GM19467 (cell line): Measurements from ENCODE around the gene TTC28.
"Not testable (repeated sequence)": the region's sequence is repeated elsewhere in the genome, so short reads cannot be mapped to it uniquely, and the experiment has no call there.

Source experiments
- ATAC-seq: cut with Tn5 transposase; IDR thresholded peaks from one replicate; pipeline ENCODE4 v1.9.1; 2021; ENCODE audit warnings: mild to moderate bottlenecking, moderate library complexity; ENCODE audit not compliant: unreplicated experiment

The TTC28 gene

DNA sequence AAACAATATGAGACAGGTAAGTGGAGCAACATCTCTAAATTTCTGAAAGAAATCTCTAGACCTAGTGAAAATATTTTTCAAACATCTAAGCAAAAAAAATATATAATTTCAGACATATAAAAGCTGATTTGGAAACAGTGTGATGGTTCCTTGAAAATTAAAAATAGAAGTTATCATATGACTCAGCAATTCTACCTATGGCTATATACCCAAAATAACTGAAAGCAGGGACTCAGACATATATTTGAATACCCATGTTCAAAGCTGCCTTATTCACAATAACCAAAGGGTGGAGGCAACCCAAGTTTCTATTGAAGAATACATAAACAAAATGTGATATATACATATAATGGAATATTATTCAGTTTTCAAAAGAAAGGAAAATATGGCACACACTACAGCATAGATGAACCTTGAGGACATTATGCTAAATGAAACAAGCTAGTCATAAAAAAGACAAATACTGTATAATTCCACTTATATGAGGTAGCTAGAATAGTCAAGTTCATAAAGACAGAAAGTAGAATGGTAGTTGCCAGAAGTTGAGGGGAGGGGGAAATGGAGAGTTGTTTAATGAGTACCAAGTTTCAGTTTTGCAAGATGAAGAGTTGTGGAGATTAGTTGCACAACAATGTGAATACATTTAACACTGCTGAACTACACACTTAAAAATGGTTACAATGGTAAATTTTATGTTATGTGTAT lies 300.4 kb downstream of the TTC28 start:
- no peak for ATAC-seq

DNA sequence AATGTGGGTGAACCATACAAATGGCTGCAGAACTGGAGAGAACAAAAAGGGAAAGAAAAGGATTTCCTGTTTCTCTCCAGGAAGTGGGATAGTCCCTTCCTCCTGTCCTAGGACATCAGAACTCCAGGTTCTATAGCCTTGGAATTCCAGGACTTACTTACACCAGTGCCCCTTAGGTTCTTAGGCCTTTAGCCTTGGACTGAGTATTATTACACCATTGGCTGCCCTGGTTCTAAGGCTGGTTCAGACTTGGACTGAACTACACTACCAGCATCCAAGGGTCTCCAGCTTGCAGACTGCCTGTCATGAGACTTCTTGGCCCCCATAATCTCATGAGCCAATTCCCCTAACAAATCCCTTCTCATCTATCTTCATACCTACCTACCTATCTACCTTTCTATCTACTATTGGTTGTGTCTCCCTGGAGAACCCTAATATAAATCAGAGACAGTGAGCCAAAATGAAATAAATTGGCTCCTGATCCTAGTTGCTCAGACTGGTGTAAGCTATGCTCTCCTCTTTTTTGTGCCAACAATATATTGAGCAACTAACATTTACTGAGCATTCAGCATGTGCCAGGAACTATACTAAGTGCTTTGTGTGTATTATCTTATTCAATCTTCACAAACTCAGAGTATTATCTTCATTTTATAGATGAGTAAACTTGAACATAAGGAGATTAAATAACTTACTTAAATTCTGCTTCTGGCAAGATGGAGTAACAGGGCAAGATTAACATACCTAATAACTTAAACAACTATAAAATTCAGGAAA lies 303.7 kb downstream of the TTC28 start:
- ATAC-seq, result no peak

DNA sequence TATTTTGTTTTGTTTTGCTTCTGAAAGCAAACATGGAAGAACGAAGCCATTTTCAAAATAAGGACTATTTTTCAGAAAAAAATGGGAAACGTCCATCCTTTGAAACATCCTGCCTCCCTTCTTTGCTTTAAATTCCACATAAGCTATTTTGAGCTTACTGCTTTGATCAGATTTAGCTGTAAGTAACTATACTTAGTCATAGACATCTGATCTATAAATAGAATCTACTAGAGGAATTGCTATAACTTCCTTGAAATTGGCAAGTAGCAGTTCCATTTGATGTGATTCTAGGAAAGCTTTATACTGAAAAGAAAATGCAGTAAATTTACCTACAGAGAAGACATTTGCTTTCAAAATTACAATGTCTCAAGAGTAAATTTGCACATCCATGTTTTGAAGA lies 305.8 kb downstream of the TTC28 start:
- ATAC-seq, result no peak

DNA sequence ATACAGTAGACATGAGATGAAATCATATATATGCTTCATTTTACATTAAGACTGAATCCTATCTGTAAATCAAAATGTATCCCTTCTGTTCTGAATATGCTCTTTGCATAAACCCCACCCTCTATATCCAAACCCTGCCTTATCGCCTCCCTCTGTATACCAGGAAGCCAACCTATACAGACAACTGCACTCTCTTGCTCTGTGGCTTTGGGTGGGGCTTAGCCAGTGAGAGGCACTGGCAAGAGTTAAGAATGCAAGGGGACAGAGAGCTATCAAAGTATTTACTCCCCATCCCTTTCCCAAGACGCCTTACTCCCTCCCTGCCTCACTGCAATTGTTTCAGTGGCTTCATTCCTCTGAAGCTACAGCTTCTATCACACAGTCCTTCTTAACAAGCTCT lies 309.8 kb downstream of the TTC28 start:
- ATAC-seq, result no peak

DNA sequence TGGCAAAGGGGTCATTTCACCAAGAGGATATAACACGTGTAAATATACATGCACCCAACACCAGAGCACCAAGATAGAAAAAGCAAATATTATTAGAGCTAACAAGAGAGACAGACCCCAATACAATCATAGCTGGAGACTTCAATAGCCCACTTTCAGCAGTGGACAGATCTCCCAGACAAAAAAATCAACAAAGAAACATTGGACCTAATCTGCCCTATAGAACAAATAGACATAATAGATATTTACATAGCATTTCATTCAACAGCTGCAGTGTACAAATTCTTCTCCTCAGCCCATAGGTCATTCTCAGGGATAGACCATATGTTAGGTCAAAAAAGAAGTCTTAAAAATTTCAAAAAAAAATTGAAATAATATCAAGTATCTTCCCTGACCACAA lies 312.8 kb downstream of the TTC28 start:
- ATAC-seq, result no peak

DNA sequence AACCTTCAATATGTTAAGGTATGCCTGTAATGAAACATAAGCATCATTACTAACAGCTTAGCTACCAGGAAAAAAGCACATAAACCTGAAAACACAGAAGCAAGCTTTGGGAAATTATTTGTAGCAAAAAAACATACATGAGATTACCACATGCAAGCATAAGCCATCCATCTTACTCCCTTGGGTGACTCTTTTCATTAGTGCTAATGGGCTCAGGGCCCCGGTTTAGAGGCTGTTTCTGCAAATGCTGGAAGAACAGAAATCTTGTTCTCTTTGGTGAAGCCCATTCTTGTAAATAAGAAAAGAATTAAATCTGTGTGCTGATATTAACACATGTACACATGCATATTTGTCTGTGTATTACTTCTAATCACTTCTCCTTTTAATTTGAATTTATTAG lies 314.3 kb downstream of the TTC28 start:
- ATAC-seq, result no peak

DNA sequence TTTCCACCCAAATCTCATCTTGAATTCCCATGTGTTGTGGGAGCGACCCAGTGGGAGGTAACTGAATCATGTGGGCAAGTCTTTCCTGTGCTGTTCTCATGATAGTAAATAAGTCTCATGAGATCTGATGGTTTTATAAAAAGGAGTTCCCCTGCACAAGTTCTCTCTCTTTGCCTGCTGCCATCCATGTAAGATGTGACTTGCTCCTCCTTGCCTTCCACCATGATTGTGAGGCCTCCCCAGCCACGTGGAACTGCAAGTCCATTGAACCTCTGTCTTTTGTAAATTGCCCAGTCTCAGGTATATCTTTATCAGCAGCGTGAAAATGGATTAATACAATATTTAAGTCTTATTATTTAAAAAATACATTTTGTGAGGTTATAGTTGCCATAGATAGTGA lies 315.5 kb downstream of the TTC28 start:
- not testable (repeated sequence) for ATAC-seq

DNA sequence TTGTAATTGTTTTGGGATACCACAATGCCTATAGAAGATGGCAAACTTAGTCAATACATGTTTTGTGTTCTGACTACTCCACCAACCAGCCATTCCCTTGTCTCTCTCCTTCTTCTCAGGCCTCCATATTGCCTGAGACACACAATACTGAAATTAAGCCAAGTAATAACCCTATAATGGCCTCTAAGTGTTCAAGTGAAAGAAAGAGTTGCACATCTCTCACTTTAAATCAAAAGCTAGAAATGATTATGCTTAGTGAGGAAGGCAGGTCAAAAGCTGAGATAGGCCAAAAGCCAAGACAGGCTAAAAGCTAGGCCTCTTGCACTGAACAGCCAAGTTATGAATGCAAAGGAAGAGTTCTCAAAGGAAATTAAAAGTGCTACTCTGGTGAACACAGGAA lies 318.7 kb downstream of the TTC28 start:
- no peak for ATAC-seq

DNA sequence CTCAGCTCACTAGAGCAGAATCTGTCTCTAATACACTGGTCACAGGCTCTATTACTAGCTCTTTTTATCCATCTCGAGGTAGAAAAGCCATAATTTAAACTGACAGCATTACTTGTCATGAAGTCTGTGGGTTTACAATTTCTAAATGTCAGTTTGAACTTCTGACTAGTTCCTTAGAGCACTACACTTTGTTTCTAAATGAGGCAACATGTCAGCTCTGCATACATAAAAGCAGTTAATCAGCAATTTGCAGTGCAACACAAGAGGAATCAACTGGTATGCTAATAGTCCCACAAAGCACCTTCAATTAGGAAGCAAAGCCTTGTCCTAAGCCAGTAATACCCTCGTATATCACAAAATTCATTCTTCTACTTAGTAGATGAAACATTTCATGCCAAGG lies 321.3 kb downstream of the TTC28 start:
- no peak for ATAC-seq

DNA sequence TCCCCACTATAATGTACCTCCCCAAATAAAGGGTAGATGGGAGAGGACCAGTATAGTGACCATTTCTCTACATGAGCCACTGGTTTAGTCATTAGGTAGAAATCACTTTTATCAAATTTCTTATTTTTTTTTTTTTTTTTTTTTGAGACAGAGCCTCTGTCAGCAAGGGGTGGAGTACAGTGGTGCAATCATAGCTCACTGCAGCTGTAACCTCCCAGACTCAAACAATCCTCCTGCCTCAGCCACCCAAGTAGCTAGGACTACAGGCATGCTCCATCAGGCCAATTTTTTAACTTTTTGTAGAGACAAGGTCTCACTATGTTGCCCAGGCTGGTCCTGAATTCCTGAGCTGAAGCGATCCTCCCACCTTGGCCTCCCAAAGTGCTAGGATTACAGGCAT lies 322.4 kb downstream of the TTC28 start:
- no peak for ATAC-seq

DNA sequence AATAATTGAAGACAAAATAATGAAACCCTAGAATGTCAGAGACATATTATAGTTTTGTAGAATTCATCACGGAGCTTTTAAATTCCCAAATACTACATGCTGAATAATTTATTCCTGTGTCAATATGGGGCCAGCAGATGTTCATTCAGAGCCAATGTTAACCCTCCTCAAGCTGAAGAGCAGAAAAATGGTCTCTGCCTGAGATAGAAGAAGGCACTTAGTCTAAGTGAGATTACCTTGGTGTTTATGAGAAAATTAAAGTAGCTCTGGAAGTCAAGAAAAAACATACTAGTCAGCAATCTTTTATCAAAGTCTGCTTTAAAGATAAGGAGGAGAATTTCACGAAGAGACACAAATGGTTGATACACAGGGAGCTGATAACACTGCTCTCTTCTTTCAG lies 328.2 kb downstream of the TTC28 start:
- no peak for ATAC-seq

DNA sequence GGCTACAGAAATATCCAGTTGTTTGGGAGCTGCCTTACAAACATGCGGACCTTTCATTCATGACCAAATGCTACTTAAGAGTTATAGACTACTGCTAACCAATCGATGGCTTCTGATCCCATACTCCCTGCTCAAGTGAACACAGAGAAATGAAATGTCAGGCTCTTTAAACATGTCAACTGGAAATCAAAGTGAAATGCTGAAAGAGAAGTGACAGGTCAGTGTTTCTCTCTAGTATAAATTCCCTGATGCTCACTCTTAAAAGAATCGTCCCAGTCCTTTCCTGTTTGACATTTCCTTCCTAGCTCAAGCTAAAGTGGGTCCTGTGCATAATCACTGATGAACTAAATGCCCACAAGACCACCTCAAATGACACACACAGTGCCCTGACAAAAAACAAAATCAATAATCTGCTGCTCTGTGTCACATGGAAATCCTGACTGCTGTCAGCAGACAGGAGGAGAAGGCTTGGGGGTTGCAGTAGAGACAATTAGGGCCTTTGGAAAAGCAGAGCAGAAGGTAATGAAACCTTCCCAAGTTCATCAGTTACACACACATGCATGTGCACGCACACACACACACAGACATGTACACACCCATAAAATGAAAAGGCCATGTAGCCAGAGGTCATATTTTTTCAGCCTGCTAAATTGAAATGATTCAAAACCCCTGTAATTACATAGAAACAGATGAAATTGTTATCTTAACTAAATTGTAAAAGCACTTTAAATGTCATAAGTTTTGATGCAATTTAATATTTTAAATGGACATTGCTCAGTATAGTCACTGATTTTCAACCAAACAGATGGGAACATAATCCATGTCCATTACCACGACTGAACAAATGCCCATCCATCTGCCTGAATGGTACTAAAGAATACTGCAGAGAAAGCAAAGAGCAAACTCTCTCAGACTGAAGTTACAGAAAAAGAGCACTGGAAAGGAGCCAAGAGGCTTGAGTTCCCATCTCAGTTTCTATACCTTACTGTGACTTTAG lies 330.7 kb downstream of the TTC28 start:
- no peak for ATAC-seq

DNA sequence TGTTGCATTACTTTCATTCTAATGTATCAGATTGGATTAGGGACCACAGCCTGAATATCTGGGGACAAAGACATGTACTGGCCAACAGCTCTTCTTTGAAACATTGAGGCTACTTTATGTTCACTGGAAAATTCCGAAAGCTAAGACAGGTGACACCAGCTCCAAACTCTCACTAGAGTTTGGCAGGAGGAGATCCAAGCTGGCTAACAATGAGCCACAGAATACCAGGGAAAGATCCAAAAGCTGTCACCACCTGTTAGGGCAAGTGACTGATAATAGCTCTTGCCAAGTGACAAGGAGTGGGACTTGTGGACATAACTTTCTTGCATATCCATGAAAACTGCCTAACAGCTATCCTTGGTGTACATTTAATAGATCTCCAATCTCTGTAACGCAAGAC lies 333.3 kb downstream of the TTC28 start:
- ATAC-seq, result no peak

DNA sequence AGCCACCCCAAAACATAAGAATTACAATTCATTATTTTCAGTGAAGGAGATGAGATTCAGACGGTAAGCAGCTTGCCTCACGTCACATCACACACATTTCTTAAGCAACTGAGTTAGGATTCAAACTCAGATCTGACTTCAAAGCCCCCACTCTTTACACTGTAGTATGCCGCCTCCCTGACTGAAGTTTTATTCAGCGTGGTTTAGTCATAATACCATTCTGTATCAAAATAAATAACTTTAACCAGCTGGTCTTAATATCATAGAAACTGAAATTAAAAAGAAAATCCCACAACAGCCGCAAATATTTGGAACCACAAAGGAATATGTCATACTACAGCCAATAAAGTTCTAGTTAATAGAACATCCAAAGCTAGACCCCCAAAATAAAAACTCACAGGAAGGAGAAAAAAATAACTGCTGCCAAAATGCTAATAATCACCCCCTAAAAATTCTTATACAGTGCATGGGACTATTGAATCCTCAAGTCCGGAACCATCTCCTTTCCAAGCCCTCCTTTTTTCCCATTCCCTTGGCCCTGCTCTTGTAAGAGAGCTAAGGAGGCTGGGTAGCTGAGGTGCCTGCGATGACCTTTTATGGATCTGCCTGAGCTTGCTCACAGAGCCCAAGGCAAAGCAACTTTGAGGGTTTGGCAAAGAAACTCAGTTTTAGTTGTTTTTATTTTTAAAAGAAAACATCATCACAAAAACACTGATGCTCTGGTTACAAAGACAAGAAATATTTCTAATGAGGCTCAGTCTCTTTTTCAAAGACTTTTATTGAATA lies 334.5 kb downstream of the TTC28 start:
- no peak for ATAC-seq

DNA sequence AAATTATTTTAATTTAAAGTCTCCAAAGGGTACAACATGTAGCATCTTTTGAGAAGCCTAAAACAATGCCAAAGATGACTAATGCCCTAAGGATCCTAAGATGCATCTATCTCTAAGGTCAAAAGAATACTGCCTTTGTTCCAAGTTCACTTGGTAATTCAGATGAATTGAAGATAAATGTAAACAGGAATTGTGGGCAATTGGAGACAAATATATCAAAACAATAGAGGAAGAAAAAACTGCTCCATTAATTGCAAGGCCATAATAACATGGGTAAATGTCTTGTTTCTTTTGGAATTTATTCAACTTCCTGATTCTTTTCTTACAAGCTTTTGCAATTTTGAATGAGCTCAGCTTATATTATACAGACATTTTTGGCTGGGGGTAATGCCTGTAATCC lies 338.6 kb downstream of the TTC28 start:
- ATAC-seq, result no peak

DNA sequence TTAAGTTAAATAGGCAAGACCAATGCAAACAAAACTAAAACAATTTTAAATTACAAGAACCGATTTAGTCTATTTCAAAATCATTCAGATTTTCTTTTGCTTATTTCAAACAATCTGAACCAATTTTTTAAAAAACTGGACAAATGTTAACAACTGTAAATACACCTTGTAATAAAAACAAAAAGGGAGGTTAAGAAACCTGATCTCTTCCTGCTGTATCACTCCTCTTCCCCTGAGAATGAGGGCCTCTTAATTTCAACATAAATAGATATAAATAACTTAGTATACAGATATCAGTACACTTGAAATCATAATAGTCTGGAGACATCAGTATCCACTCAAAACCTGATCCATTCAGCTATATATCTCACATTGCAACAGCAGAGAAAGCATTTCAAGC lies 346.6 kb downstream of the TTC28 start:
- no peak for ATAC-seq

DNA sequence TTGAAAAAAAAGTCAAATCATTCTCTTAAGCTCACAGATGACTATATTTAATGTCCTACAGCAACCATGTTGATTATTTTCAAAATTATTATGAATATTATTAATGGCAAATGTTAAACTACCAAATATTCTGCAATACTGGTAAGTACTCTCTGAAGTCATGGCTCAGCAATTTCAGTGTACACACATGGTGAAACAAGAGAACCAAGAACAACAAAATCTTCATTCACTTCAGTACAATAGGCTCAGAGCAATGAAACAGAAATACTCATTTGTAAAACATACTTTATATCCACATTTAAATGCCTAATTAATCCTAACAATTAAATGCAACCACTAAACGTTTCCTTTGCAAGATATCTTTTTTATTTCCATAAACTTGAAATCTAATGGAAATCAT lies 347.2 kb downstream of the TTC28 start:
- ATAC-seq, result no peak

DNA sequence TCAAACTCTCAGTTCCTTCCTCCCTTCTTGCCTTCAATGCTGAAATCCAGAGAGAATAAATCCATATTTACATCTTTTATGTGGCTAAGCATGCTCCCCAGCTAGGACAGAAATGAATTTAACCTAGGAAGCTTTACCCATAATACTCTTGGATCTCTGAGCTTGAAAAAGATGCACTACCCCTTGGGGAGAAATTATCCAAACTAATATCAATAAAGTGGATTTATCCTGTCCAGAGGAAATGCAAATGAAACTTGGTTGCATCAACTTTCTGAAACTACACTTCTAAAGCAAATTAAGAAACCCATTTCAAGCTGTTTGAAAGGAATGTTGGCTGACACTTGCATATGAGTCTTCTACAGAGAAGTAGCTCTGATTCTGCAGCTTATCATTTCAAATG lies 347.9 kb downstream of the TTC28 start:
- ATAC-seq, result no peak

DNA sequence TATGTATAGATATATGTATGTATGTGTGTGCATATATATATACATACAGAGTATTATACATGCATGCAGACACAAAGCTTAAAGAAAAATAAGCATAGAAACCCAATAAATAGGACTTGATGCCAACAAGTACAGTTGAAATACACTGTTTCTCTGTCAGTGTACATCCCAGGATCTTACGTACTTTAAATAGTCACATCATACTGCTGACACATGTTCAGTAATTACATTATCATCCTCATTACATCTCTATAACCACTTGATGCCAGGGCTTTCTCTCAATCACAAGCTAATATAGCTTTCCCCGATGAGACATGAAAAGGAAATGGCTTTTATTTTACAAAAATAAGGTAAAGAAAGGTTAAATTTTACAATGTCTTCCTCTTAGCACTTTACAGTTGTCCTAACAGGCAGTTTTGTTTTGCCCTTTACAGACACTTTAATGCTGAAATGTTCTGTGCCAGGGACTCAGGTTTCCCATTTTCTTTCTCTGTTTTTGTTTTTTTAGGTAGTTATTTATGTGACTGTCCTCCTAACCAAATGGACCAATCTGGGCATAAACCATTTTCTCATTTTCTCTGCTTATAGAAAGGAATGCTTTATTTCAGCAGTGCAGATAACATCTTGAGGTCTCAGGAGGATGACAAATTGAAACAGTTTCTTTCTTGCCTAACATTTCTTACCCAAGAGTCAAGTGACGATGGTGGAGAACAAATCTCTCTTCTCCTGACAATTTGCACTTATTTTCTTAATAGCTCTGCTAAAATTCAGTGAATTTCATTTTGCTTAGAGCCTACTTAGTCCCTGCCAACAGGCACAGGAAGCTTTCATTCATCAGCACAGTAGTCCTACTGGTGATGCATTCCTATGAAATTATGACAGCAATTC lies 350.2 kb downstream of the TTC28 start:
- no peak for ATAC-seq

DNA sequence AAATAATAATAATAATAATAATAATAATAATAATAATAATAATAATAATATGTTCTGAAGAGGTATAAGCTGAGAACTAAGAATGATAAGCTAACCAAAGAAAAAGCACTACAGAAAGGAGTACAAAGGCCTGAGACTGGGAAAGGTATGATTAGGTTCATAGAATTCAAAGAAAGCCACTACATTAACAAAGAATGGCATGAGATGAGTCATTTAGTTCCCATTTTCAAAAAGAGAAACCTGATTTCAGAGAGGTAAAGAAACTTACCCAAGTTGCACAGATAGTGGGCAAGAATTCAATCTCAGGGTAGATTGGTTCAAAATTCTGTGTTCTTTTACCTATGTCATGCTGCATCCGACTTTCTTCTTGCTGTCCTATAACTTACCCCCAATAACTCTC lies 350.9 kb downstream of the TTC28 start:
- ATAC-seq, result no peak
